Middle frontal gyrus (tissue), 1 donor: ENCODE measurements around the gene MPHOSPH9.
A peak's percentile ranks its signal among the peaks of the same experiment; 100 is the strongest.

Experiments
- DNase-seq: peaks from one replicate; pipeline ENCODE4 v3.0.0-alpha.2; 2015; ENCODE audit warnings: low spot score; ENCODE audit errors: extremely low spot score

The MPHOSPH9 gene

GRCh38 chr12:123232807-123233504, at the start of gene MPHOSPH9, which contains the start of gene MTRFR:
TSS of gene MPHOSPH9 (minus strand) at chr12:123233141. CDS start at chr12:123230364, 2,777 bp downstream.
TSS of gene MTRFR (plus strand) at chr12:123233436. CDS start at chr12:123253675, 20,239 bp downstream.
- peak; percentile 100 for DNase-seq

- DNase-seq, result no peak
Measured at GRCh38 chr12:123282111-123282510, 49.2 kb upstream of the MPHOSPH9 start.

GRCh38 chr12:123280971-123281370, 48.0 kb upstream of the MPHOSPH9 start:
- DNase-seq, result no peak

- no peak for DNase-seq
Measured at GRCh38 chr12:123278101-123278627, 45.2 kb upstream of the MPHOSPH9 start.

- DNase-seq, result no peak
Measured at GRCh38 chr12:123273166-123273565, 40.2 kb upstream of the MPHOSPH9 start.

GRCh38 chr12:123271001-123271668, 38.2 kb upstream of the MPHOSPH9 start:
- peak; percentile 36 for DNase-seq

- DNase-seq, result no peak
Measured at GRCh38 chr12:123270214-123271000, 37.5 kb upstream of the MPHOSPH9 start.

- DNase-seq, result no peak
Measured at GRCh38 chr12:123269896-123270213, 36.9 kb upstream of the MPHOSPH9 start.

GRCh38 chr12:123269395-123269892, 36.5 kb upstream of the MPHOSPH9 start:
- DNase-seq, result peak; percentile 70

- DNase-seq, result no peak
Measured at GRCh38 chr12:123268850-123269249, 35.9 kb upstream of the MPHOSPH9 start.

GRCh38 chr12:123267991-123268843, 35.3 kb upstream of the MPHOSPH9 start:
- peak; percentile 56 for DNase-seq

GRCh38 chr12:123267335-123267920, 34.5 kb upstream of the MPHOSPH9 start:
- DNase-seq, result no peak

- DNase-seq, result no peak
Measured at GRCh38 chr12:123266679-123267277, 33.8 kb upstream of the MPHOSPH9 start.

- no peak for DNase-seq
Measured at GRCh38 chr12:123265851-123266678, 33.1 kb upstream of the MPHOSPH9 start.

- no peak for DNase-seq
Measured at GRCh38 chr12:123264642-123265041, 31.7 kb upstream of the MPHOSPH9 start.

- no peak for DNase-seq
Measured at GRCh38 chr12:123263196-123263817, 30.4 kb upstream of the MPHOSPH9 start.

- no peak for DNase-seq
Measured at GRCh38 chr12:123261196-123261595, 28.3 kb upstream of the MPHOSPH9 start.

- DNase-seq, result no peak
Measured at GRCh38 chr12:123260081-123260480, 27.1 kb upstream of the MPHOSPH9 start.

GRCh38 chr12:123258593-123258992, 25.7 kb upstream of the MPHOSPH9 start:
- DNase-seq, result no peak
